SJCRH30 (cell line): Measurements from ENCODE around the gene TPP1. TPM values are rescaled to one million over a fixed set of nuclear protein-coding genes. Genes with fewer than 3 reads are reported as not detected.

ENCODE experiments used
- DNase-seq, 2 experiments: peaks; one replicate each; pipeline ENCODE4 v3.0.0-alpha.2; 2015 to 2020
- H3K27ac ChIP-seq: fragments of 250-450 bp; sonication (Bioruptor Pico); 2 replicates; pipeline ENCODE4 v1.5.1; 2020; ENCODE audit warnings: mild to moderate bottlenecking, moderate library complexity
- H3K27me3 ChIP-seq: fragments of 250-450 bp; sonication (Bioruptor Pico); 2 replicates; pipeline ENCODE4 v1.5.1; 2020; ENCODE audit warnings: mild to moderate bottlenecking, moderate library complexity
- H3K36me3 ChIP-seq: fragments of 250-450 bp; sonication (Bioruptor Pico); 2 replicates; pipeline ENCODE4 v1.5.1; 2020; ENCODE audit warnings: mild to moderate bottlenecking, moderate library complexity
- H3K4me1 ChIP-seq: fragments of 250-450 bp; sonication (Bioruptor Pico); 2 replicates; pipeline ENCODE4 v1.5.1; 2020; ENCODE audit warnings: mild to moderate bottlenecking, moderate library complexity
- H3K4me3 ChIP-seq: fragments of 250-450 bp; sonication (Bioruptor Pico); 2 replicates; pipeline ENCODE4 v1.5.1; 2020; ENCODE audit warnings: mild to moderate bottlenecking, moderate library complexity
- H3K9me3 ChIP-seq: fragments of 250-450 bp; sonication (Bioruptor Pico); replicated peaks from 2 replicates; pipeline ENCODE4 v1.5.1; 2020; ENCODE audit warnings: mild to moderate bottlenecking, moderate library complexity
- total RNA-seq: library from RNA; depleted of rRNA; stranded (reverse); fragments of >200 nt; shearing (Covaris generic); gene quantifications from 2 replicates; pipeline ENCODE4 v1.2.3, GENCODE V29; 2014

Gene TPP1
- total RNA-seq, 1 experiment from 2014 or later: 8.7 TPM

GRCh38 chr11:6638429-6638828 lies 19.2 kb upstream of the TPP1 start:
- Histone ChIP-seq H3K27ac (no peak overlapping the region), H3K4me3 (no peak overlapping the region), H3K27me3 (no peaks in the 10 kb centered on the region), H3K4me1 (peaks cover 8% of the 10 kb centered on the region; the same call in 1 of the 2 replicates), H3K9me3 (no peaks in the 10 kb centered on the region), H3K36me3 (no peaks in the 10 kb centered on the region; the same call in 1 of the 2 replicates)
- DNase-seq: no peak

GRCh38 chr11:6637871-6638270 lies 18.6 kb upstream of the TPP1 start:
- no peak overlapping the region for H3K4me3 ChIP-seq
- H3K27ac ChIP-seq: no peak overlapping the region
- H3K4me1 ChIP-seq: peaks cover 8% of the 10 kb centered on the region; the same call in 1 of the 2 replicates
- no peak for DNase-seq
- no peaks in the 10 kb centered on the region; the same call in 1 of the 2 replicates for H3K36me3 ChIP-seq
- no peaks in the 10 kb centered on the region for H3K27me3 ChIP-seq
- H3K9me3 ChIP-seq: no peaks in the 10 kb centered on the region

- Histone ChIP-seq H3K36me3 (no peaks in the 10 kb centered on the region; the same call in 1 of the 2 replicates), H3K4me3 (no peak overlapping the region), H3K27ac (no peak overlapping the region), H3K9me3 (no peaks in the 10 kb centered on the region), H3K27me3 (no peaks in the 10 kb centered on the region), H3K4me1 (peaks cover 8% of the 10 kb centered on the region; the same call in 1 of the 2 replicates)
- no peak for DNase-seq
Measured at GRCh38 chr11:6636480-6636879, 17.3 kb upstream of the TPP1 start.

GRCh38 chr11:6635082-6635932 lies 16.1 kb upstream of the TPP1 start:
- Histone ChIP-seq H3K27ac (peak overlapping the region; percentile 31), H3K27me3 (no peaks in the 10 kb centered on the region), H3K9me3 (no peaks in the 10 kb centered on the region), H3K4me3 (no peak overlapping the region), H3K36me3 (no peaks in the 10 kb centered on the region; the same call in 1 of the 2 replicates), H3K4me1 (peaks cover 8% of the 10 kb centered on the region; the same call in 1 of the 2 replicates)
- DNase-seq: peak; percentile 35 to 50

GRCh38 chr11:6634534-6634933 lies 15.3 kb upstream of the TPP1 start:
- Histone ChIP-seq H3K4me3 (no peak overlapping the region), H3K27ac (no peak overlapping the region), H3K9me3 (no peaks in the 10 kb centered on the region), H3K36me3 (no peaks in the 10 kb centered on the region; the same call in 1 of the 2 replicates), H3K27me3 (no peaks in the 10 kb centered on the region), H3K4me1 (peaks cover 8% of the 10 kb centered on the region; the same call in 1 of the 2 replicates)
- no peak for DNase-seq

GRCh38 chr11:6633422-6634408 lies 14.5 kb upstream of the TPP1 start:
- H3K4me1 ChIP-seq: peaks cover 8% of the 10 kb centered on the region; the same call in 1 of the 2 replicates
- H3K27me3 ChIP-seq: no peaks in the 10 kb centered on the region
- no peaks in the 10 kb centered on the region; the same call in 1 of the 2 replicates for H3K36me3 ChIP-seq
- H3K27ac ChIP-seq: no peak overlapping the region
- H3K4me3 ChIP-seq: no peak overlapping the region
- H3K9me3 ChIP-seq: no peaks in the 10 kb centered on the region
- no peak for DNase-seq

GRCh38 chr11:6632116-6633073 lies 13.2 kb upstream of the TPP1 start:
- no peaks in the 10 kb centered on the region; the same call in 1 of the 2 replicates for H3K36me3 ChIP-seq
- H3K4me1 ChIP-seq: peaks cover 8% of the 10 kb centered on the region; the same call in 1 of the 2 replicates
- no peak for DNase-seq

GRCh38 chr11:6631361-6631890 lies 12.2 kb upstream of the TPP1 start:
- H3K4me3 ChIP-seq: no peak overlapping the region
- H3K36me3 ChIP-seq: no peaks in the 10 kb centered on the region; the same call in 1 of the 2 replicates
- DNase-seq: no peak
- no peaks in the 10 kb centered on the region for H3K9me3 ChIP-seq
- no peaks in the 10 kb centered on the region for H3K27me3 ChIP-seq
- no peak overlapping the region for H3K27ac ChIP-seq
- peaks cover 8% of the 10 kb centered on the region; the same call in 1 of the 2 replicates for H3K4me1 ChIP-seq

More at GRCh38 chr11:6632116-6633073, 13.2 kb upstream of the TPP1 start:
- Histone ChIP-seq H3K27ac (no peak overlapping the region), H3K9me3 (no peaks in the 10 kb centered on the region), H3K27me3 (no peaks in the 10 kb centered on the region), H3K4me3 (no peak overlapping the region)

- H3K36me3 ChIP-seq: no peaks in the 10 kb centered on the region; the same call in 1 of the 2 replicates
- no peak overlapping the region for H3K27ac ChIP-seq
- no peaks in the 10 kb centered on the region for H3K9me3 ChIP-seq
- H3K4me1 ChIP-seq: peaks cover 7% of the 10 kb centered on the region; the same call in 1 of the 2 replicates
- H3K4me3 ChIP-seq: no peak overlapping the region
- DNase-seq: no peak
- no peaks in the 10 kb centered on the region for H3K27me3 ChIP-seq
Measured at GRCh38 chr11:6630632-6631291, 11.5 kb upstream of the TPP1 start.

- Histone ChIP-seq H3K4me3 (no peak overlapping the region), H3K4me1 (peaks cover under 1% of the 10 kb centered on the region; the same call in 1 of the 2 replicates), H3K9me3 (no peaks in the 10 kb centered on the region), H3K36me3 (no peaks in the 10 kb centered on the region), H3K27ac (no peak overlapping the region), H3K27me3 (no peaks in the 10 kb centered on the region)
- DNase-seq: no peak
Measured at GRCh38 chr11:6629892-6630631, 10.8 kb upstream of the TPP1 start.

GRCh38 chr11:6629573-6629891 lies 10.3 kb upstream of the TPP1 start:
- no peak overlapping the region for H3K27ac ChIP-seq
- H3K27me3 ChIP-seq: no peaks in the 10 kb centered on the region
- H3K9me3 ChIP-seq: no peaks in the 10 kb centered on the region
- no peaks in the 10 kb centered on the region for H3K36me3 ChIP-seq
- H3K4me1 ChIP-seq: no peaks in the 10 kb centered on the region
- DNase-seq: no peak
- no peak overlapping the region for H3K4me3 ChIP-seq

GRCh38 chr11:6628526-6628925 lies 9.3 kb upstream of the TPP1 start:
- Histone ChIP-seq H3K27me3 (no peaks in the 10 kb centered on the region), H3K9me3 (no peaks in the 10 kb centered on the region), H3K27ac (no peak overlapping the region), H3K4me3 (no peak overlapping the region), H3K36me3 (no peaks in the 10 kb centered on the region), H3K4me1 (no peaks in the 10 kb centered on the region)
- no peak for DNase-seq
